Measurements from ENCODE around the gene DDX11.

DNA sequence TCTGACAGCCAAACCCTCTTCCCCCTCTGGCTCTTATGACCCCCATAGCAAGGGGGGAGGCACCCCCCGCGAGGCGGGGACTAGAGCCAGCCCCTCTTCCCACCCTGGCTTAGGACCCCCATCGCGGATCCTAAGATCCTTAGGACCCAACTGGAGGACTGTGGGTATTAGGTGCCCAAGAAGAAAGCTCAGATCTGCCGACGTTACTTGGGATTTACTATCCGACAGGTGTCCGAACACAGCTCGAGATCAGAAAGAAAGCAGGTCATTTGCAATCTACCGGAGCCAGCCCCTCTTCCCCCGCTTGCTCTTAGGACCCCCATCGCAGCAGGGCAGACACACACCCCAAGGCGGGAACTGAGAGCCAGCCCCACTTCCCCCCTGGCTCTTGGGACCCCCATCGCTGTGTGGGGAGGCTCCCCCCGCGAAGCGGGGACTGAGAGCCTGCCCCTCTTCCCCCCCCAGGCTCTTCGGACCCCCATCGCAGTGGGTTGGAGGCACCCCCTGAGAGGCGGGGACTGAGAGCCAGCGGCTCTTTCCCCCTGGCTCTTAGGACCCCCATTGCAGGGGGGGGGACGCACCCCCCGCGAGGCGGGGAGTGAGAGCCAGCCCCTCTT is 46.8 kb downstream of the DDX11 start:
- TF ChIP-seq, protein P1, sequence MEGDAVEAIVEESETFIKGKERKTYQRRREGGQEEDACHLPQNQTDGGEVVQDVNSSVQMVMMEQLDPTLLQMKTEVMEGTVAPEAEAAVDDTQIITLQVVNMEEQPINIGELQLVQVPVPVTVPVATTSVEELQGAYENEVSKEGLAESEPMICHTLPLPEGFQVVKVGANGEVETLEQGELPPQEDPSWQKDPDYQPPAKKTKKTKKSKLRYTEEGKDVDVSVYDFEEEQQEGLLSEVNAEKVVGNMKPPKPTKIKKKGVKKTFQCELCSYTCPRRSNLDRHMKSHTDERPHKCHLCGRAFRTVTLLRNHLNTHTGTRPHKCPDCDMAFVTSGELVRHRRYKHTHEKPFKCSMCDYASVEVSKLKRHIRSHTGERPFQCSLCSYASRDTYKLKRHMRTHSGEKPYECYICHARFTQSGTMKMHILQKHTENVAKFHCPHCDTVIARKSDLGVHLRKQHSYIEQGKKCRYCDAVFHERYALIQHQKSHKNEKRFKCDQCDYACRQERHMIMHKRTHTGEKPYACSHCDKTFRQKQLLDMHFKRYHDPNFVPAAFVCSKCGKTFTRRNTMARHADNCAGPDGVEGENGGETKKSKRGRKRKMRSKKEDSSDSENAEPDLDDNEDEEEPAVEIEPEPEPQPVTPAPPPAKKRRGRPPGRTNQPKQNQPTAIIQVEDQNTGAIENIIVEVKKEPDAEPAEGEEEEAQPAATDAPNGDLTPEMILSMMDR (IDR thresholded peaks at IDR 0.05; ENCODE audit: insufficient read depth, low read depth, low read length) = no peak
- no peak for TF ChIP-seq EZH2 (IDR thresholded peaks at IDR 0.05; ENCODE audit: insufficient read depth, low read length)

All from astrocyte (in vitro differentiated cells and primary cell).